Breast epithelium (tissue), 4 donors: Measurements from ENCODE around the gene RNF220. TPM values are rescaled to one million over a fixed set of nuclear protein-coding genes. Genes with fewer than 3 reads are reported as not detected.
A peak's percentile ranks its signal among the peaks of the same experiment; 100 is the strongest.

Experiments used
- DNase-seq, 2 donors: peaks; one replicate each; pipeline ENCODE4 v3.0.0-alpha.2; 2019; ENCODE audit warnings: low spot score in 2 of 2
- H3K27ac ChIP-seq, 2 donors: fragments of 200-600 bp; sonication (generic) in 1 of 2; one replicate each; pipeline ENCODE4 v1.5.1; 2016 to 2019; ENCODE audit warnings: mild to moderate bottlenecking in 1 of 2
- H3K27me3 ChIP-seq, 2 donors: fragments of 200-600 bp; sonication (generic) in 1 of 2; one replicate each; pipeline versions ENCODE4 v1.5.1 to v1.6.0; 2017 to 2019; ENCODE audit warnings: control low read depth in 1 of 2, mild to moderate bottlenecking in 1 of 2
- H3K36me3 ChIP-seq: fragments of 200-600 bp; one replicate; pipeline ENCODE4 v1.5.1; 2019
- H3K4me1 ChIP-seq, 2 donors: fragments of 200-600 bp; sonication (generic); one replicate each; pipeline ENCODE4 v1.5.1; 2016 to 2019; ENCODE audit warnings: control low read depth in 1 of 2
- H3K4me3 ChIP-seq, 3 donors: fragments of 200-600 bp; sonication (generic); 1 replicate in 2 of 3; 2 replicates in 1 of 3; pipeline ENCODE4 v1.5.1; 2016 to 2019; ENCODE audit warnings: mild to moderate bottlenecking in 3 of 3, moderate library complexity in 2 of 3
- H3K9me3 ChIP-seq, 2 donors: fragments of 200-600 bp; sonication (generic) in 1 of 2; one replicate each; pipeline ENCODE4 v1.5.1; 2016 to 2019; ENCODE audit warnings: control low read depth in 1 of 2
- CTCF ChIP-seq, 3 donors: fragments of 450-650 bp; IDR thresholded peaks; one replicate each; pipeline ENCODE4 v1.5.1; 2016 to 2017; ENCODE audit warnings: antibody characterized with exemption in 3 of 3, mild to moderate bottlenecking in 3 of 3, moderate library complexity in 3 of 3
- POLR2A ChIP-seq: fragments of 450-650 bp; IDR thresholded peaks from one replicate; pipeline ENCODE4 v1.6.1; 2016; ENCODE audit warnings: antibody characterized with exemption, mild to moderate bottlenecking, moderate library complexity
- POLR2AphosphoS5 ChIP-seq, 3 donors: sonication (generic); formaldehyde crosslinking; IDR thresholded peaks; one replicate each; pipeline ENCODE4 v1.6.1; 2017; ENCODE audit warnings: antibody characterized with exemption in 3 of 3
- intact Hi-C: fragments of 100-400 bp; cut with DNase I; formaldehyde crosslinking; loops from one replicate; pipeline ENCODE4 v1.15.1; 2023; ENCODE audit warnings: low total_unique reads
- total RNA-seq, 3 donors: library from RNA; depleted of rRNA; stranded (reverse); fragments of >200 nt; gene quantifications; one replicate each; pipeline ENCODE4 v1.1.0, GENCODE V29; 2016

The RNF220 gene
- total RNA-seq, 3 donors from 2014 or later, result 90.4 to 110 (median 93.4) TPM

GRCh38 chr1:44417351-44418021 is 12.4 kb downstream of the RNF220 start:
- intact Hi-C loops, result no loop called here
- Histone ChIP-seq H3K9me3 (no peaks in the 10 kb centered on the region), H3K27ac (no peak overlapping the region), H3K4me3 (peak overlapping the region; percentile 32 to 58 (median 34)), H3K36me3 (no peaks in the 10 kb centered on the region), H3K4me1 (no peaks in the 10 kb centered on the region), H3K27me3 (peaks cover 4 to 97% of the 10 kb centered on the region in 2 donors)
- no peak for DNase-seq
- TF ChIP-seq POLR2AphosphoS5 (IDR thresholded peaks at IDR 0.05) (no peak), CTCF (IDR thresholded peaks at IDR 0.05) (no peak), POLR2A (no peak)

- H3K27ac ChIP-seq, result no peak overlapping the region
- H3K36me3 ChIP-seq, result no peaks in the 10 kb centered on the region
- no peaks in the 10 kb centered on the region for H3K4me1 ChIP-seq
- intact Hi-C loops, result no loop called here
- peaks cover 4 to 91% of the 10 kb centered on the region in 2 donors for H3K27me3 ChIP-seq
- H3K4me3 ChIP-seq, result peak overlapping the region; percentile 32 to 58 (median 34)
- TF ChIP-seq POLR2AphosphoS5 (IDR thresholded peaks at IDR 0.05), result no peak
- TF ChIP-seq POLR2A, result no peak
- no peak for TF ChIP-seq CTCF (IDR thresholded peaks at IDR 0.05)
- no peak for DNase-seq
- H3K9me3 ChIP-seq, result no peaks in the 10 kb centered on the region
These were observed 13.1 kb downstream of the RNF220 start for GRCh38 chr1:44418022-44418673.

- no peaks in the 10 kb centered on the region for H3K9me3 ChIP-seq
- peaks cover 4 to 74% of the 10 kb centered on the region in 2 donors for H3K27me3 ChIP-seq
- H3K27ac ChIP-seq, result no peak overlapping the region
- no peak for DNase-seq
- no peak for TF ChIP-seq CTCF (IDR thresholded peaks at IDR 0.05)
- TF ChIP-seq POLR2AphosphoS5 (IDR thresholded peaks at IDR 0.05), result no peak
- no peaks in the 10 kb centered on the region for H3K36me3 ChIP-seq
- H3K4me1 ChIP-seq, result no peaks in the 10 kb centered on the region
- H3K4me3 ChIP-seq, result no peak overlapping the region
- intact Hi-C loops, result no loop called here
These were observed 14.8 kb downstream of the RNF220 start for GRCh38 chr1:44419901-44420300.

- no peak for DNase-seq
- TF ChIP-seq POLR2AphosphoS5 (IDR thresholded peaks at IDR 0.05), result no peak
- TF ChIP-seq CTCF (IDR thresholded peaks at IDR 0.05), result no peak
- no peak for TF ChIP-seq POLR2A
- Histone ChIP-seq H3K4me1 (no peaks in the 10 kb centered on the region), H3K4me3 (no peak overlapping the region), H3K27me3 (peaks cover 4 to 68% of the 10 kb centered on the region in 2 donors), H3K27ac (no peak overlapping the region), H3K9me3 (no peaks in the 10 kb centered on the region), H3K36me3 (no peaks in the 10 kb centered on the region)
- intact Hi-C loops, result no loop called here
These were observed 15.5 kb downstream of the RNF220 start for GRCh38 chr1:44420535-44420934.

- no peak for TF ChIP-seq CTCF (IDR thresholded peaks at IDR 0.05)
- TF ChIP-seq POLR2A, result no peak
- TF ChIP-seq POLR2AphosphoS5 (IDR thresholded peaks at IDR 0.05), result no peak
- no peaks in the 10 kb centered on the region for H3K9me3 ChIP-seq
- no peaks in the 10 kb centered on the region for H3K4me1 ChIP-seq
- intact Hi-C loops, result no loop called here
- no peak overlapping the region for H3K4me3 ChIP-seq
- peaks cover 4 to 62% of the 10 kb centered on the region in 2 donors for H3K27me3 ChIP-seq
- no peak for DNase-seq
- H3K27ac ChIP-seq, result no peak overlapping the region
- no peaks in the 10 kb centered on the region for H3K36me3 ChIP-seq
These were observed 16.4 kb downstream of the RNF220 start for GRCh38 chr1:44421446-44421884.
